GM23248 (cell line): ENCODE results near the gene SLC5A1. TPM values are rescaled to one million over a fixed set of nuclear protein-coding genes. Genes with fewer than 3 reads are reported as not detected.
"Not testable (repeated sequence)": the region's sequence is repeated elsewhere in the genome, so short reads cannot be mapped to it uniquely, and the experiment has no call there.

Experiments
- DNase-seq: peaks from one replicate; pipeline ENCODE4 v3.0.0-alpha.2; 2015
- H2AFZ ChIP-seq: fragments of 200-600 bp; sonication (generic); 2 replicates; pipeline ENCODE4 v1.6.1; 2016; ENCODE audit warnings: antibody characterized with exemption
- H3F3A ChIP-seq: fragments of 200-600 bp; sonication (generic); 2 replicates; pipeline ENCODE4 v1.6.1; 2016; ENCODE audit warnings: mild to moderate bottlenecking, antibody characterized with exemption, mixed run types; ENCODE audit not compliant: insufficient read depth
- H3K27ac ChIP-seq: fragments of 200-600 bp; sonication (generic); 2 replicates; pipeline ENCODE4 v1.5.1; 2016; ENCODE audit warnings: mild to moderate bottlenecking
- H3K27me3 ChIP-seq: fragments of 200-600 bp; sonication (generic); replicated peaks from 2 replicates; pipeline ENCODE4 v1.6.1; 2016; ENCODE audit warnings: mild to moderate bottlenecking; ENCODE audit not compliant: insufficient read depth
- H3K36me3 ChIP-seq: fragments of 200-600 bp; sonication (generic); 2 replicates; pipeline ENCODE4 v1.6.1; 2016; ENCODE audit warnings: low read depth, mild to moderate bottlenecking
- H3K4me1 ChIP-seq: fragments of 200-600 bp; sonication (generic); 2 replicates; pipeline ENCODE4 v1.6.1; 2016; ENCODE audit warnings: mild to moderate bottlenecking; ENCODE audit not compliant: insufficient read depth
- H3K4me2 ChIP-seq: fragments of 200-600 bp; sonication (generic); one replicate; pipeline ENCODE4 v1.6.1; 2016; ENCODE audit warnings: mild to moderate bottlenecking; ENCODE audit not compliant: unreplicated experiment
- H3K4me3 ChIP-seq: fragments of 200-600 bp; sonication (generic); 2 replicates; pipeline ENCODE4 v1.5.1; 2016; ENCODE audit warnings: mild to moderate bottlenecking
- H3K79me2 ChIP-seq: fragments of 200-600 bp; sonication (generic); 2 replicates; pipeline ENCODE4 v1.6.1; 2016; ENCODE audit warnings: mild to moderate bottlenecking; ENCODE audit not compliant: insufficient read depth
- H3K9ac ChIP-seq: fragments of 200-600 bp; sonication (generic); 2 replicates; pipeline ENCODE4 v1.6.1; 2016; ENCODE audit warnings: mild to moderate bottlenecking
- H3K9me2 ChIP-seq: fragments of 200-600 bp; sonication (generic); 2 replicates; pipeline ENCODE4 v1.6.1; 2016; ENCODE audit warnings: mixed run types, mild to moderate bottlenecking, moderate library complexity; ENCODE audit not compliant: insufficient read depth
- H3K9me3 ChIP-seq: fragments of 200-600 bp; sonication (generic); one replicate; pipeline ENCODE4 v1.6.1; 2017; ENCODE audit warnings: low read depth
- H4K20me1 ChIP-seq: fragments of 200-600 bp; sonication (generic); 2 replicates; pipeline ENCODE4 v1.6.0; 2016; ENCODE audit not compliant: insufficient read depth
- EZH2 ChIP-seq: fragments of 200-600 bp; sonication (generic); IDR thresholded peaks from 2 replicates; pipeline ENCODE4 v1.6.1; 2018; ENCODE audit warnings: antibody characterized with exemption, mild to moderate bottlenecking; ENCODE audit not compliant: insufficient read depth, poor library complexity, severe bottlenecking
- EZH2phosphoT487 ChIP-seq: fragments of 200-600 bp; sonication (generic); IDR thresholded peaks from 2 replicates; pipeline ENCODE4 v1.6.1; 2018; ENCODE audit warnings: antibody characterized with exemption, moderate library complexity, mild to moderate bottlenecking, low read depth; ENCODE audit not compliant: insufficient read depth
- WGBS, 2 experiments: methylation state at CpG; one replicate each; pipeline ENCODE4 v1.1.6; 2015 to 2017; ENCODE audit warnings: low lambda C conversion rate in 2 of 2, low coverage in 1 of 2; ENCODE audit errors: missing lambda C conversion rate in 2 of 2; 5-methylcytosine and 5-hydroxymethylcytosine counted together
- in situ Hi-C: fragments of 300-500 bp; cut with MboI; formaldehyde crosslinking; loops from 2 replicates; pipeline ENCODE4 v1.15.0; 2020
- polyA plus RNA-seq: library from polyadenylated mRNA; unstranded; fragments of >200 nt; fragmentation: Nextera tagmentation; extraction: Ambion mirVana; gene quantifications from 2 replicates; pipeline ENCODE4 v1.2.1, GENCODE V29; 2016
- small RNA-seq: library from RNA; depleted of rRNA; stranded (forward); fragments of <200 nt; gene quantifications from one replicate; pipeline ENCODE3, GENCODE V24; 2014; ENCODE audit warnings: low read depth, low replicate concordance
- total RNA-seq: library from RNA; depleted of rRNA; stranded (reverse); fragments of >200 nt; shearing (Covaris generic); gene quantifications from 2 replicates; pipeline ENCODE4 v1.2.3, GENCODE V29; 2014; rRNA removed

The SLC5A1 gene
- total and polyA plus RNA-seq, 2 experiments from 2014 or later, result not detected

- Histone ChIP-seq H3K4me1 (no peaks in the 10 kb centered on the region), H4K20me1 (no peaks in the 10 kb centered on the region), H3K9me3 (no peaks in the 10 kb centered on the region), H3K4me3 (no peak within 1 kb of the TSS), H3K36me3 (no peaks in the 10 kb centered on the region), H3K27ac (no peak within 1 kb of the TSS), H3K9me2 (no peaks in the 10 kb centered on the region), H3K27me3 (peaks cover 5% of the 10 kb centered on the region), H2AFZ (no peak within 1 kb of the TSS), H3K4me2 (no peak within 1 kb of the TSS), H3F3A (no peaks in the 10 kb centered on the region), H3K9ac (no peak within 1 kb of the TSS), H3K79me2 (no peaks in the 10 kb centered on the region)
- no peak for TF ChIP-seq EZH2phosphoT487
- no peak for TF ChIP-seq EZH2
- no peak for DNase-seq
- in situ Hi-C loops, result no loop called here
- WGBS, 2 experiments, result 37 to 43% methylated on average over 12 of the region's 12 CpGs
Observed at GRCh38 chr22:32158712-32159533, 115.9 kb downstream of the SLC5A1 start, which contains the start of gene C22orf42. TSS of gene C22orf42 (minus strand) at chr22:32159303. CDS start at chr22:32159215, 88 bp downstream.

GRCh38 chr22:32160411-32160810 is 117.3 kb downstream of the SLC5A1 start:
- H3K9me3 ChIP-seq, H4K20me1 ChIP-seq, H3K27ac ChIP-seq, H3K27me3 ChIP-seq, in situ Hi-C loops, H3K9me2 ChIP-seq, H3K4me3 ChIP-seq, H3F3A ChIP-seq, DNase-seq, H3K4me1 ChIP-seq, H2AFZ ChIP-seq, H3K9ac ChIP-seq, H3K4me2 ChIP-seq, H3K79me2 ChIP-seq, H3K36me3 ChIP-seq: not testable (repeated sequence)
- 61 to 62% methylated on average over 5 of the region's 5 CpGs for WGBS, 2 experiments

Small RNA genes lying within 50 kb of the gene (small RNA-seq; reads per million reads assigned to genes)
- gene AP1B1P2, result not detected

Other genes starting within 250 kb of the SLC5A1 start
- 148 and 168 TPM in 2 replicates for gene YWHAH, start 98.7 kb upstream of the SLC5A1 start, total RNA-seq
- gene YWHAH, start 98.7 kb upstream of the SLC5A1 start, polyA plus RNA-seq, result 237 and 248 TPM in 2 replicates
- gene C22orf42, start 116.0 kb downstream of the SLC5A1 start, total RNA-seq, result not detected in 2 replicates
- gene C22orf42, start 116.0 kb downstream of the SLC5A1 start, polyA plus RNA-seq, result not detected in 2 replicates
- gene RFPL2, start 161.8 kb downstream of the SLC5A1 start, total RNA-seq, result not detected in 2 replicates
- gene RFPL2, start 161.8 kb downstream of the SLC5A1 start, polyA plus RNA-seq, result not detected in 2 replicates
- gene SLC5A4, start 212.1 kb downstream of the SLC5A1 start, total RNA-seq, result not detected in 2 replicates
- not detected in 2 replicates for gene SLC5A4, start 212.1 kb downstream of the SLC5A1 start, polyA plus RNA-seq